NCI-H1436 (cell line): ENCODE results near the gene MYO1D.

Experiments used
- DNase-seq: peaks from one replicate; lab custom pipeline; 2025; lab: John Stamatoyannopoulos, UW

MYO1D gene

GRCh38 chr17:32625971-32626370 lies 251.0 kb downstream of the MYO1D start:
- DNase-seq, result peak; percentile 87

- DNase-seq, result no peak
These were observed 253.7 kb downstream of the MYO1D start for GRCh38 chr17:32623196-32623595.

- no peak for DNase-seq
These were observed 254.4 kb downstream of the MYO1D start for GRCh38 chr17:32622540-32622939.

GRCh38 chr17:32621612-32622312 lies 255.2 kb downstream of the MYO1D start:
- DNase-seq, result no peak

GRCh38 chr17:32615326-32615725 lies 261.6 kb downstream of the MYO1D start:
- no peak for DNase-seq

- no peak for DNase-seq
These were observed 266.0 kb downstream of the MYO1D start for GRCh38 chr17:32610943-32611342.

- DNase-seq, result no peak
These were observed 266.9 kb downstream of the MYO1D start for GRCh38 chr17:32609884-32610650.

- DNase-seq, result peak; percentile 51
These were observed 267.8 kb downstream of the MYO1D start for GRCh38 chr17:32609085-32609484.

- no peak for DNase-seq
These were observed 268.7 kb downstream of the MYO1D start for GRCh38 chr17:32608267-32608666.

GRCh38 chr17:32604966-32605365 lies 272.0 kb downstream of the MYO1D start:
- DNase-seq, result no peak

- no peak for DNase-seq
These were observed 274.5 kb downstream of the MYO1D start for GRCh38 chr17:32602396-32602795.

- DNase-seq, result no peak
These were observed 275.1 kb downstream of the MYO1D start for GRCh38 chr17:32601866-32602265.

- DNase-seq, result no peak
These were observed 280.3 kb downstream of the MYO1D start for GRCh38 chr17:32596628-32597027.

GRCh38 chr17:32596206-32596605 lies 280.7 kb downstream of the MYO1D start:
- DNase-seq, result no peak

GRCh38 chr17:32593003-32593402 lies 283.9 kb downstream of the MYO1D start:
- no peak for DNase-seq

GRCh38 chr17:32591405-32591804 lies 285.5 kb downstream of the MYO1D start:
- DNase-seq, result no peak

GRCh38 chr17:32590974-32591373 lies 285.9 kb downstream of the MYO1D start:
- DNase-seq, result peak; percentile 82

GRCh38 chr17:32588982-32589381 lies 287.9 kb downstream of the MYO1D start:
- no peak for DNase-seq

- DNase-seq, result no peak
These were observed 288.8 kb downstream of the MYO1D start for GRCh38 chr17:32588135-32588534.

GRCh38 chr17:32586666-32587065 lies 290.3 kb downstream of the MYO1D start:
- DNase-seq, result no peak

- no peak for DNase-seq
These were observed 292.1 kb downstream of the MYO1D start for GRCh38 chr17:32584792-32585191.

GRCh38 chr17:32583053-32583452 lies 293.9 kb downstream of the MYO1D start:
- no peak for DNase-seq

- no peak for DNase-seq
These were observed 301.1 kb downstream of the MYO1D start for GRCh38 chr17:32575852-32576251.

GRCh38 chr17:32570081-32570396 lies 306.9 kb downstream of the MYO1D start:
- DNase-seq, result no peak
